HG03060 (cell line): ENCODE results near the gene KIF1A.

Source experiments
- ATAC-seq: cut with Tn5 transposase; IDR thresholded peaks from one replicate; pipeline ENCODE4 v1.9.1; 2021; ENCODE audit warnings: low read depth, moderate number of reproducible peaks; ENCODE audit not compliant: unreplicated experiment

Gene KIF1A

GRCh38 chr2:240670402-240670801 is 149.6 kb downstream of the KIF1A start:
- ATAC-seq: no peak

GRCh38 chr2:240664622-240665021 is 155.4 kb downstream of the KIF1A start:
- no peak for ATAC-seq
